Pulmonary artery endothelial cell (primary cell): ENCODE measurements around the gene NLRP6. TPM values are rescaled to one million over a fixed set of nuclear protein-coding genes. Genes with fewer than 3 reads are reported as not detected.

Source experiments
- total RNA-seq: library from RNA; depleted of rRNA; stranded (reverse); fragments of >200 nt; gene quantifications from 2 replicates; pipeline ENCODE4 v1.2.3, GENCODE V29; 2014

The NLRP6 gene
- total RNA-seq, 1 donor from 2014 or later: not detected

Other genes starting within 250 kb of the NLRP6 start
- not detected in 2 replicates for gene SCGB1C1, start 85.3 kb upstream of the NLRP6 start, total RNA-seq
- 13.1 and 13.2 TPM in 2 replicates for gene BET1L, start 71.0 kb upstream of the NLRP6 start, total RNA-seq
- gene RIC8A, start 70.7 kb upstream of the NLRP6 start, total RNA-seq: 186 and 187 TPM in 2 replicates
- 5.8 and 9.8 TPM in 2 replicates for gene SIRT3, start 42.1 kb upstream of the NLRP6 start, total RNA-seq
- 224 and 268 TPM in 2 replicates for gene PSMD13, start 41.4 kb upstream of the NLRP6 start, total RNA-seq
- gene PGGHG, start 10.7 kb downstream of the NLRP6 start, total RNA-seq: 12.3 and 13.6 TPM in 2 replicates
- gene IFITM5, start 21.1 kb downstream of the NLRP6 start, total RNA-seq: not detected in 2 replicates
- gene IFITM2, start 29.4 kb downstream of the NLRP6 start, total RNA-seq: 32.9 and 46.6 TPM in 2 replicates
- gene IFITM1, start 35.6 kb downstream of the NLRP6 start, total RNA-seq: 1.7 and 7.9 TPM in 2 replicates
- gene IFITM3, start 42.5 kb downstream of the NLRP6 start, total RNA-seq: 44.4 and 45.8 TPM in 2 replicates
- gene B4GALNT4, start 91.1 kb downstream of the NLRP6 start, total RNA-seq: 1.5 TPM in 2 replicates
- gene PKP3, start 115.8 kb downstream of the NLRP6 start, total RNA-seq: 0.26 and 0.67 TPM in 2 replicates
- gene SIGIRR, start 136.6 kb downstream of the NLRP6 start, total RNA-seq: 27.6 and 39.6 TPM in 2 replicates
- gene ANO9, start 163.6 kb downstream of the NLRP6 start, total RNA-seq: 0.07 TPM in 1 of 2 replicates, not detected in the other
- gene PTDSS2, start 171.9 kb downstream of the NLRP6 start, total RNA-seq: 32.1 and 39.7 TPM in 2 replicates
- 288 and 306 TPM in 2 replicates for gene RNH1, start 228.8 kb downstream of the NLRP6 start, total RNA-seq